ENCODE measurements around the gene COL6A2.

DNA sequence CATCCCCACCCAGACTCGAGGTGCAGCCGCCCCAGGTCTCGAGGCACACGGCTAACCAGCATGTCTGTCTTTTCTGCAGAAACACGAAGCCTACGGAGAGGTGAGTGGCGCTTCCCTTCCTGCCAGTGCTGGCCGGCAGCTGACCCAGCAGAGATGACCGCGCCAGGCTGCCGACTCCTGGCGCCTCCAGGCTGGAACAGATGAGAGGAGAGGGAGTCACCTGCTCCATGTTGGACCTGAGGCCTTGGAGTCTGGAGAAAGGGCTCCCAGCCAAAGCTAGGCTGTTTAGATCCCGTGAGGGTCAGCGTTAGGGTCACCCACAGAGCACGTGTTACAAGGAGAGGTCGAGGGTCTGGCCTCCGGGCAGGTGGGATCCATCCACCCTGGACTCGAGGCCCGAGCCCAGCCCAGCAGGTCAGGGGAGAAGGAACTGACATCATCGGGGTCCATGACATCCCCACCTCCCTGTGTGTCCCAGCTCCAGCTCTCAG lies 14.9 kb downstream of the COL6A2 start:
- no peak for TF ChIP-seq POLR2AphosphoS5 (IDR thresholded peaks at IDR 0.05)
- TF ChIP-seq, protein P1, sequence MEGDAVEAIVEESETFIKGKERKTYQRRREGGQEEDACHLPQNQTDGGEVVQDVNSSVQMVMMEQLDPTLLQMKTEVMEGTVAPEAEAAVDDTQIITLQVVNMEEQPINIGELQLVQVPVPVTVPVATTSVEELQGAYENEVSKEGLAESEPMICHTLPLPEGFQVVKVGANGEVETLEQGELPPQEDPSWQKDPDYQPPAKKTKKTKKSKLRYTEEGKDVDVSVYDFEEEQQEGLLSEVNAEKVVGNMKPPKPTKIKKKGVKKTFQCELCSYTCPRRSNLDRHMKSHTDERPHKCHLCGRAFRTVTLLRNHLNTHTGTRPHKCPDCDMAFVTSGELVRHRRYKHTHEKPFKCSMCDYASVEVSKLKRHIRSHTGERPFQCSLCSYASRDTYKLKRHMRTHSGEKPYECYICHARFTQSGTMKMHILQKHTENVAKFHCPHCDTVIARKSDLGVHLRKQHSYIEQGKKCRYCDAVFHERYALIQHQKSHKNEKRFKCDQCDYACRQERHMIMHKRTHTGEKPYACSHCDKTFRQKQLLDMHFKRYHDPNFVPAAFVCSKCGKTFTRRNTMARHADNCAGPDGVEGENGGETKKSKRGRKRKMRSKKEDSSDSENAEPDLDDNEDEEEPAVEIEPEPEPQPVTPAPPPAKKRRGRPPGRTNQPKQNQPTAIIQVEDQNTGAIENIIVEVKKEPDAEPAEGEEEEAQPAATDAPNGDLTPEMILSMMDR (IDR thresholded peaks at IDR 0.05): no peak

Data from prostate gland (tissue), 2 donors.